ENCODE measurements around the gene EPHA2.
"Not testable (repeated sequence)": the region's sequence is repeated elsewhere in the genome, so short reads cannot be mapped to it uniquely, and the experiment has no call there.

The EPHA2 gene

GRCh38 chr1:16167331-16168143 lies 11.7 kb upstream of the EPHA2 start:
- no peak for DNase-seq

GRCh38 chr1:16166117-16166516 lies 10.2 kb upstream of the EPHA2 start:
- no peak for DNase-seq

- no peak for DNase-seq
Observed at GRCh38 chr1:16165548-16165947, 9.7 kb upstream of the EPHA2 start.

- no peak for DNase-seq
Observed at GRCh38 chr1:16165073-16165364, 9.2 kb upstream of the EPHA2 start.

- DNase-seq, result no peak
Observed at GRCh38 chr1:16164213-16165072, 8.6 kb upstream of the EPHA2 start.

- not testable (repeated sequence) for DNase-seq
Observed at GRCh38 chr1:16163608-16164212, 7.8 kb upstream of the EPHA2 start.

- DNase-seq, result no peak
Observed at GRCh38 chr1:16162163-16162822, 6.4 kb upstream of the EPHA2 start.

- no peak for DNase-seq
Observed at GRCh38 chr1:16161717-16162116, 5.8 kb upstream of the EPHA2 start.

- DNase-seq, result no peak
Observed at GRCh38 chr1:16158993-16159831, 3.3 kb upstream of the EPHA2 start.

GRCh38 chr1:16158025-16158424 lies 2.2 kb upstream of the EPHA2 start:
- no peak for DNase-seq

GRCh38 chr1:16156848-16157495 lies 1.1 kb upstream of the EPHA2 start:
- no peak for DNase-seq

GRCh38 chr1:16153999-16154673 lies 1.7 kb downstream of the EPHA2 start:
- no peak for DNase-seq

- no peak for DNase-seq
Observed at GRCh38 chr1:16153096-16153998, 2.5 kb downstream of the EPHA2 start.

- no peak for DNase-seq
Observed at GRCh38 chr1:16152481-16153087, 3.3 kb downstream of the EPHA2 start.

GRCh38 chr1:16151995-16152384 lies 3.9 kb downstream of the EPHA2 start:
- DNase-seq, result no peak

GRCh38 chr1:16151196-16151994 lies 4.5 kb downstream of the EPHA2 start:
- no peak for DNase-seq

GRCh38 chr1:16150508-16150907 lies 5.4 kb downstream of the EPHA2 start:
- DNase-seq, result no peak

- DNase-seq, result no peak
Observed at GRCh38 chr1:16149702-16150488, 6.0 kb downstream of the EPHA2 start.

All from AML-193 (cell line).